DOHH2 (cell line): ENCODE results near the gene GGCT.
A peak's percentile ranks its signal among the peaks of the same experiment; 100 is the strongest.
"Not testable (repeated sequence)": the region's sequence is repeated elsewhere in the genome, so short reads cannot be mapped to it uniquely, and the experiment has no call there.

Experiments
- H3F3A ChIP-seq: fragments of 200-600 bp; sonication (generic), shearing (Covaris generic); 2 replicates; pipeline ENCODE4 v1.6.0; 2016; ENCODE audit warnings: antibody characterized with exemption, mild to moderate bottlenecking; ENCODE audit not compliant: control insufficient read depth, insufficient read depth
- H3K27ac ChIP-seq: fragments of 200-600 bp; sonication (generic); 2 replicates; pipeline ENCODE4 v1.5.1; 2014; ENCODE audit warnings: low read depth, mild to moderate bottlenecking, low read length, moderate library complexity
- H3K27me3 ChIP-seq: fragments of 200-600 bp; sonication (generic); 2 replicates; pipeline ENCODE4 v1.6.1; 2014; ENCODE audit warnings: mild to moderate bottlenecking, low read length, mixed read lengths; ENCODE audit not compliant: control insufficient read depth
- H3K36me3 ChIP-seq: fragments of 200-600 bp; sonication (generic); 2 replicates; pipeline ENCODE4 v1.6.1; 2014; ENCODE audit warnings: mild to moderate bottlenecking, low read length, moderate library complexity, mixed read lengths; ENCODE audit not compliant: control insufficient read depth
- H3K4me1 ChIP-seq: fragments of 200-600 bp; sonication (generic); 2 replicates; pipeline ENCODE4 v1.6.1; 2014; ENCODE audit warnings: mild to moderate bottlenecking, low read length, mixed read lengths; ENCODE audit not compliant: control insufficient read depth
- H3K4me2 ChIP-seq: fragments of 200-600 bp; sonication (generic); 2 replicates; pipeline ENCODE4 v1.6.0; 2014; ENCODE audit warnings: mild to moderate bottlenecking, low read length, moderate library complexity
- H3K4me3 ChIP-seq: fragments of 200-600 bp; sonication (generic); 2 replicates; pipeline ENCODE4 v1.5.1; 2014; ENCODE audit warnings: mild to moderate bottlenecking, low read length, mixed read lengths
- H3K79me2 ChIP-seq: fragments of 200-600 bp; sonication (generic); 2 replicates; pipeline ENCODE4 v1.6.1; 2014; ENCODE audit warnings: mild to moderate bottlenecking, low read length, mixed read lengths; ENCODE audit not compliant: control insufficient read depth
- H3K9me2 ChIP-seq: fragments of 200-600 bp; sonication (generic); replicated peaks from 2 replicates; pipeline ENCODE4 v1.6.1; 2014; ENCODE audit warnings: mild to moderate bottlenecking, low read length, mixed read lengths; ENCODE audit not compliant: control insufficient read depth
- H3K9me3 ChIP-seq: fragments of 200-600 bp; sonication (generic); 2 replicates; pipeline ENCODE4 v1.6.1; 2014; ENCODE audit warnings: antibody characterized with exemption, low read length, mixed read lengths; ENCODE audit not compliant: control insufficient read depth, insufficient read depth
- H4K20me1 ChIP-seq: fragments of 200-600 bp; sonication (generic); 2 replicates; pipeline ENCODE4 v1.6.0; 2014; ENCODE audit warnings: low read depth, mild to moderate bottlenecking, antibody characterized with exemption, low read length, moderate library complexity; ENCODE audit not compliant: control insufficient read depth, insufficient read depth
- CTCF ChIP-seq: fragments of 200-600 bp; sonication (generic); IDR thresholded peaks from one replicate; pipeline ENCODE4 v1.5.1; 2014; ENCODE audit warnings: antibody characterized with exemption, mild to moderate bottlenecking, low read depth, low read length; ENCODE audit not compliant: poor library complexity, severe bottlenecking
- EZH2phosphoT487 ChIP-seq: fragments of 200-600 bp; sonication (generic); IDR thresholded peaks from 2 replicates; pipeline ENCODE4 v1.6.1; 2017; ENCODE audit warnings: borderline replicate concordance, mild to moderate bottlenecking, antibody characterized with exemption, low read length, moderate library complexity, mixed read lengths

Gene GGCT

GRCh38 chr7:30487371-30487770 lies 17.3 kb downstream of the GGCT start:
- H3K36me3 ChIP-seq = no peaks in the 10 kb centered on the region
- no peaks in the 10 kb centered on the region for H3K9me2 ChIP-seq
- H3K9me3 ChIP-seq = peaks cover 19% of the 10 kb centered on the region
- peaks cover 5% of the 10 kb centered on the region; the same call in 1 of the 2 replicates for H3K27me3 ChIP-seq
- H3K27ac ChIP-seq = no peak overlapping the region
- H3F3A ChIP-seq = peaks cover 5% of the 10 kb centered on the region
- TF ChIP-seq EZH2phosphoT487 = no peak
- no peak for TF ChIP-seq CTCF
- no peak overlapping the region for H3K4me3 ChIP-seq
- no peaks in the 10 kb centered on the region for H3K79me2 ChIP-seq
- H3K4me2 ChIP-seq = no peak overlapping the region
- no peaks in the 10 kb centered on the region for H3K4me1 ChIP-seq
- H4K20me1 ChIP-seq = no peaks in the 10 kb centered on the region

- Histone ChIP-seq H3K9me2 (no peaks in the 10 kb centered on the region), H3K27ac (no peak overlapping the region), H3K27me3 (peaks cover 5% of the 10 kb centered on the region; the same call in 1 of the 2 replicates), H3K79me2 (no peaks in the 10 kb centered on the region), H3K4me2 (no peak overlapping the region), H3K4me1 (no peaks in the 10 kb centered on the region), H3K9me3 (peaks cover 5% of the 10 kb centered on the region; the same call in 1 of the 2 replicates), H3K4me3 (no peak overlapping the region), H3F3A (no peaks in the 10 kb centered on the region), H4K20me1 (no peaks in the 10 kb centered on the region), H3K36me3 (no peaks in the 10 kb centered on the region)
- TF ChIP-seq CTCF (no peak), EZH2phosphoT487 (no peak)
Observed at GRCh38 chr7:30485667-30486066, 19.0 kb downstream of the GGCT start.

- not testable (repeated sequence) for H3K4me2 ChIP-seq, H3F3A ChIP-seq, H3K36me3 ChIP-seq, H3K4me3 ChIP-seq, H3K27ac ChIP-seq, H3K79me2 ChIP-seq, H3K9me3 ChIP-seq, H3K27me3 ChIP-seq, H3K9me2 ChIP-seq, H4K20me1 ChIP-seq
- peaks cover 26% of the 10 kb centered on the region for H3K4me1 ChIP-seq
Observed at GRCh38 chr7:30481416-30481815, 23.2 kb downstream of the GGCT start.

GRCh38 chr7:30479202-30480120 lies 25.2 kb downstream of the GGCT start:
- H3K4me2 ChIP-seq = peak overlapping the region; percentile 91
- no peaks in the 10 kb centered on the region for H3F3A ChIP-seq
- 0 out of 2 replicates have a peak, but pooled peaks cover 3% of the 10 kb centered on the region for H3K27me3 ChIP-seq
- TF ChIP-seq EZH2phosphoT487 (no peak), CTCF (no peak)
- H3K27ac ChIP-seq = no peak overlapping the region
- no peaks in the 10 kb centered on the region for H3K36me3 ChIP-seq
- peaks cover 45% of the 10 kb centered on the region for H3K4me1 ChIP-seq
- peak overlapping the region; percentile 74 for H3K4me3 ChIP-seq
- no peaks in the 10 kb centered on the region for H3K9me3 ChIP-seq
- no peaks in the 10 kb centered on the region for H4K20me1 ChIP-seq
- no peaks in the 10 kb centered on the region for H3K79me2 ChIP-seq
- H3K9me2 ChIP-seq = no peaks in the 10 kb centered on the region
